IPS-11a (cell line): ENCODE results near the gene NCOA4.
"Not testable (repeated sequence)": the region's sequence is repeated elsewhere in the genome, so short reads cannot be mapped to it uniquely, and the experiment has no call there.

Source experiments
- H3K4me3 ChIP-seq: one replicate; pipeline ENCODE4 v1.5.1; 2013; ENCODE audit warnings: low read depth, low read length, control low read depth

NCOA4 gene

DNA sequence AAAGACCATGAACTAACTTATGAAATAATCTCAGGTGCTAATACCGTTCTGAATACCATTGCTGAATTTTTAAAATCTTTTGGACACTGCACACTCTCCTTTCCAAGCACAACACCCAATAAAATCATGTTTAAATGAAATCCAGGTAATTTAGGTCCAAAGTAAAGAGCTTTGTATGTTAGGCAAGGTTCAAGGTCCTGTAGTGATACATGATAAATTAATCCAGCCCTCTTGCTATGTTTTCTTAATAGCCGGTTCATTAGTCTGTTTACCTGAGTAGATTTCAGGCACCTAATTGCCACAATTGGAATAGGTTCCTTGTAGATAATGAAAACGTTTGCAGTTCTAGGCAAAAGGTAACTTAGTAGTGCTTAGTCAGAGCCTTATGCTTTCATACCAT is 44.8 kb downstream of the NCOA4 start:
- not testable (repeated sequence) for H3K4me3 ChIP-seq

GRCh38 chr10:45984473-45984872 is 46.0 kb downstream of the NCOA4 start:
- H3K4me3 ChIP-seq, result not testable (repeated sequence)

DNA sequence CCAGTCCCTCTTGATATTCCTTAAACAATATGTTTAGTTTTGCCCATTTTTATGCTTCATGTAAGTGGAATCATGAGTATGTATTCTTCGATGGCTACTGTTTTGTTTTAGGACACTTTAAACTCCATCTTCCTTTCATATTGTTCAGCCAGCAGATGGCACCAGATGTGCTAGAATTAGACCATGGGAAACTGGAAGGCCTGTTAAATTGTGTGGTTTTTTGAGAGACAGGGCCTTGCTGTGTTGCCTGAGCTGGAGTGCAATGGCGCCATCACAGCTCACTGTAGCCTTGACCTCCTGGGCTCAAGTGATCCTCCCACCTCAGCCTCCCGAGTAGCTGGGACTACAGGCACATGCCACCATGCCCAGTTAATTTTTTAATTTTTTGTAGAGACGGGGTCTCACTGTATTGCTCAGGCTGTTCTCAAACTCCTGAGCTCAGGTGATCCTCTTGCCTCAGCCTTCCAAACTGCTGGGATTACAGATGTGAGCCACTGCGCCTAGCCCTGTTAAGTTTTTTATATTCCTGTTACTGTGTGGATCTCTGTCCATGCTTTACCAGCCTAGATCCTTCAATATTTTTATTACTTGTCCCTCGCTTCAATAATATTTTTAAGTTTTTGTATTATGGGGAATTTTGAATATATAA is 46.8 kb downstream of the NCOA4 start:
- H3K4me3 ChIP-seq, result not testable (repeated sequence)

DNA sequence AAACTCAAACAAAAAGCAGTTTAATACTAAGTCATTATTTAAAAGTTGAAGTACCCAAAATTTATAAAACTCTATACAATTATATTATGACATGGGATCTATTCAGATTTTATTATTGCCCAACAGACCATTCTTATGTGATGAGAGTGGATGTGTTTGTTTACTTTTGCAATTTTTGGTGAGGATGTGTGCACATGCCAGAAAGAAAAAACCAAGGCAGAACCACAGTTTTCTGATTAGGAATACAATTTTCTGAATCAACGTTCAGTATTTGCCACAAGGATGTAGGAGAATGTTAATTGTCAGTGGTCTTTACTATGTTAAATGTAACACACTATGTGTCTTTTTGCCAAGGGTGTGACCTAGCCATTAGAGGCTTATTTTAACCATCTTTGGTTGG is 49.1 kb downstream of the NCOA4 start:
- H3K4me3 ChIP-seq, result not testable (repeated sequence)

DNA sequence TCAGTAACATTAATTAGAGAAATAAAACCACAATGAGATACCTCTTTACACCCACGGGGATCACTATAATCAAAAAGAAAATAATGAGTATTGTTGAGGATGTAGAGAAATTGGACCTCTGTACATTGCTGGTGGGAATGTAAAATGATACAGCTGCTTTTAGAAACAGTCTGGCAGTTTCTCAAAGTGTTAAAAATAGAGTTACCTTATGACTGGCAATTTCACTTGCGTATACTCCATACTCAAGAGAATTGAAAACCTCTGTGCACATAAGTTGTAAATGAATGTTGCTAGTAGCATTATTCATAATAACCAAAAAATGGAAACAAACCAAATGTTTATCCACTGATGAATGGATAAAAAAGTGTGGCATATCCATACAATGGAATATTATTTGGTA is 51.9 kb downstream of the NCOA4 start:
- H3K4me3 ChIP-seq, result not testable (repeated sequence)

GRCh38 chr10:45974041-45974440 is 56.4 kb downstream of the NCOA4 start:
- not testable (repeated sequence) for H3K4me3 ChIP-seq

DNA sequence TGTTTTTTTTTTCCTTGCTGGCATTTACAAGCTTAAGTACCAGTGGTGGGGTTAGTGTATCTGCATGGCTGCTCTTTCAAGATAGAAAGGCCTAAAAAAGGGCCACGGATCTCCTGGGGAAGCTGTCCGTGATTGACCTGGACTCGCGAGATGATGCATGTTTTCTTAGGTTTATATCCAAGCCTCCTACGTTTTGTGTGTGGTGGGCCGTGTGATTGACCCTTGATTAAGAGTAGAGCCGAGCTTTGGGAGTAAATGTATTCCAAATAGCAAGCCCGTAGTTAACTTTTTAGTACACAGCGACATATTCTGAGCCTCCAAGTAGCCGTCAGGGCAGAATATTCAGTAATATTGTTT is 57.6 kb downstream of the NCOA4 start:
- peak overlapping the region; percentile 76 for H3K4me3 ChIP-seq

GRCh38 chr10:45972106-45972812 is 58.2 kb downstream of the NCOA4 start, which contains the start of gene TIMM23:
TSS of gene TIMM23 (plus strand) at chr10:45972489. CDS start at chr10:45972625, 136 bp downstream.
- H3K4me3 ChIP-seq, result peak within 1 kb of the TSS; percentile 76

GRCh38 chr10:45971742-45972105 is 58.7 kb downstream of the NCOA4 start:
- H3K4me3 ChIP-seq, result peak overlapping the region; percentile 76

DNA sequence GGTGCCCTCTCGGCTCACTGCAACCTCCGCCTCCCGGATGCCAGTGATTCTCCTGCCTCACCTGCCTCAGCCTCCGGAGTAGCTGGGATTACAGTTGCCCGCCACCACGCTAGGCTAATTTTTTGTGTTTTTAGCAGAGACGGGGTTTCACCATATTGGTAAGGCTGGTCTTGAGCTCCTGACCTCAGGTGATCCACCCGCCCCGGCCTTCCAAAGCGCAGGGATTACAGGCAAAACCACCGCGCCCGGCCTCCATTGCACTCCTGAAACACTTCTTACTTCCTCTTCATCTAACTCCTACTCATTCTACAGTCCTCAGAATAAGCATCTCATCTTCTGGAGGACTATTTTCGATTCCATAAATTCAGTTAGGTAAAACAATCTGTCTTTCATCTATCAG is 59.4 kb downstream of the NCOA4 start:
- peak overlapping the region; percentile 76 for H3K4me3 ChIP-seq

GRCh38 chr10:45962686-45963452 is 67.6 kb downstream of the NCOA4 start:
- H3K4me3 ChIP-seq, result not testable (repeated sequence)

DNA sequence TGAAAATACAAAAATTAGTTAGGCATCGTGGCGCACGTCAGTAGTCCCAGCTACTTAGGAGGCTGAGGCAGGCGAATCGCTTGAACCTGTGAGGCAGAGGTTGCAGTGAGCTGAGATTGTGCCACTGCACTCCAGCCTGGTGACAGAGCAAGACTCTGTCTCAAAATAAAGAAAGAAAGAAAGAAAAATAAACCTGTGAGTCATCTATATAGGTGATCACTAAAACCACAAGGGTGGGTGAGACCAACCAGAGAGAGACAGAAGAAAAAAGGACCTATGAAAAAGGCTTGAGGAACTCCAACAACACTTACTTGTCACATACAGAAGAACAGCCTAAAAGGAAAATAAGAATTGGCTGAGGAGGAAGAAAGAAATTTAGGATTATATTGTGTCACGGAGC is 72.5 kb downstream of the NCOA4 start:
- H3K4me3 ChIP-seq, result not testable (repeated sequence)

DNA sequence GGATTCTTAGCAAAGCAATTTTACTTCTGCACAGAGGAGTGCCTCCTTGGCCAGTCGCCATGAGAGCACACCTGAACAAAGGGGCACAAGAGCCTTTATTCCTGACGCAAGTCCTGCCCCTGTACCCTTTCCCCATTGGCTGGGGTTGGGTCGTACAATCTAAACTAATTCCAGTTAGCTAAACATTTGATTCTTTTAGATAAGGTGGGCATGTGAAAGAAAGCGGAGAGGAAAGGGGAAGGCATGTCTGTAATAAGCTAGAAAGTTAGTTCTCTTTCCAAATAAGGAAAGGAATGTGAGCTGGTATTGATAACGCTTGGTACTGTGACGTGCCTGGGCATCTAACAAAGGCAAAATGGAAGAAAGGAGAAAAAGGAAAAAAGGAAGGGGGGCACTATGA is 73.8 kb downstream of the NCOA4 start:
- H3K4me3 ChIP-seq, result not testable (repeated sequence)
